ENCODE results near the gene LCOR.

LCOR gene

GRCh38 chr10:97019213-97019844 lies 187.2 kb downstream of the LCOR start:
- Histone ChIP-seq H3K36me3 (ENCODE audit: control insufficient read depth, low read depth, low read length) (no peaks in the 10 kb centered on the region), H3K27me3 (ENCODE audit: control insufficient read depth, insufficient read depth, low read length) (no peaks in the 10 kb centered on the region), H3K4me3 (ENCODE audit: low read length) (no peak overlapping the region), H3K9me3 (ENCODE audit: control insufficient read depth, low read depth, low read length) (no peaks in the 10 kb centered on the region), H3K9ac (ENCODE audit: low read length) (no peak overlapping the region), H3K4me1 (ENCODE audit: control insufficient read depth, low read depth, low read length) (peaks cover 7% of the 10 kb centered on the region), H3K27ac (ENCODE audit: low read length) (no peak overlapping the region)

GRCh38 chr10:97020452-97021400 lies 188.6 kb downstream of the LCOR start:
- peaks cover 7% of the 10 kb centered on the region for H3K4me1 ChIP-seq (ENCODE audit: control insufficient read depth, low read depth, low read length)
- no peak overlapping the region for H3K4me3 ChIP-seq (ENCODE audit: low read length)
- H3K27me3 ChIP-seq (ENCODE audit: control insufficient read depth, insufficient read depth, low read length) = no peaks in the 10 kb centered on the region
- H3K36me3 ChIP-seq (ENCODE audit: control insufficient read depth, low read depth, low read length) = no peaks in the 10 kb centered on the region
- H3K9ac ChIP-seq (ENCODE audit: low read length) = no peak overlapping the region
- no peak overlapping the region for H3K27ac ChIP-seq (ENCODE audit: low read length)
- no peaks in the 10 kb centered on the region for H3K9me3 ChIP-seq (ENCODE audit: control insufficient read depth, low read depth, low read length)

GRCh38 chr10:97022616-97023015 lies 190.5 kb downstream of the LCOR start:
- H3K27me3 ChIP-seq (ENCODE audit: control insufficient read depth, insufficient read depth, low read length) = no peaks in the 10 kb centered on the region
- no peak overlapping the region for H3K9ac ChIP-seq (ENCODE audit: low read length)
- no peaks in the 10 kb centered on the region for H3K9me3 ChIP-seq (ENCODE audit: control insufficient read depth, low read depth, low read length)
- H3K4me3 ChIP-seq (ENCODE audit: low read length) = no peak overlapping the region
- no peaks in the 10 kb centered on the region for H3K36me3 ChIP-seq (ENCODE audit: control insufficient read depth, low read depth, low read length)
- H3K4me1 ChIP-seq (ENCODE audit: control insufficient read depth, low read depth, low read length) = peaks cover 7% of the 10 kb centered on the region
- H3K27ac ChIP-seq (ENCODE audit: low read length) = no peak overlapping the region

GRCh38 chr10:97023401-97024167 lies 191.5 kb downstream of the LCOR start:
- no peak overlapping the region for H3K27ac ChIP-seq (ENCODE audit: low read length)
- no peak overlapping the region for H3K9ac ChIP-seq (ENCODE audit: low read length)
- H3K4me1 ChIP-seq (ENCODE audit: control insufficient read depth, low read depth, low read length) = peaks cover 7% of the 10 kb centered on the region
- H3K4me3 ChIP-seq (ENCODE audit: low read length) = no peak overlapping the region
- H3K27me3 ChIP-seq (ENCODE audit: control insufficient read depth, insufficient read depth, low read length) = no peaks in the 10 kb centered on the region
- no peaks in the 10 kb centered on the region for H3K36me3 ChIP-seq (ENCODE audit: control insufficient read depth, low read depth, low read length)
- no peaks in the 10 kb centered on the region for H3K9me3 ChIP-seq (ENCODE audit: control insufficient read depth, low read depth, low read length)

- H3K27ac ChIP-seq (ENCODE audit: low read length) = no peak overlapping the region
- H3K9me3 ChIP-seq (ENCODE audit: control insufficient read depth, low read depth, low read length) = no peaks in the 10 kb centered on the region
- H3K4me3 ChIP-seq (ENCODE audit: low read length) = no peak overlapping the region
- H3K36me3 ChIP-seq (ENCODE audit: control insufficient read depth, low read depth, low read length) = no peaks in the 10 kb centered on the region
- H3K27me3 ChIP-seq (ENCODE audit: control insufficient read depth, insufficient read depth, low read length) = no peaks in the 10 kb centered on the region
- H3K9ac ChIP-seq (ENCODE audit: low read length) = no peak overlapping the region
- H3K4me1 ChIP-seq (ENCODE audit: control insufficient read depth, low read depth, low read length) = peaks cover 7% of the 10 kb centered on the region
Measured at GRCh38 chr10:97024168-97025073, 192.3 kb downstream of the LCOR start.

- Histone ChIP-seq H3K36me3 (ENCODE audit: control insufficient read depth, low read depth, low read length) (no peaks in the 10 kb centered on the region), H3K4me1 (ENCODE audit: control insufficient read depth, low read depth, low read length) (peaks cover 4% of the 10 kb centered on the region), H3K27me3 (ENCODE audit: control insufficient read depth, insufficient read depth, low read length) (no peaks in the 10 kb centered on the region), H3K9me3 (ENCODE audit: control insufficient read depth, low read depth, low read length) (no peaks in the 10 kb centered on the region), H3K9ac (ENCODE audit: low read length) (no peak overlapping the region), H3K27ac (ENCODE audit: low read length) (no peak overlapping the region), H3K4me3 (ENCODE audit: low read length) (no peak overlapping the region)
Measured at GRCh38 chr10:97025613-97026242, 193.6 kb downstream of the LCOR start.

GRCh38 chr10:97028126-97028831 lies 196.2 kb downstream of the LCOR start:
- H3K4me3 ChIP-seq (ENCODE audit: low read length) = no peak overlapping the region

GRCh38 chr10:97028832-97029178 lies 196.7 kb downstream of the LCOR start:
- no peaks in the 10 kb centered on the region for H3K27me3 ChIP-seq (ENCODE audit: control insufficient read depth, insufficient read depth, low read length)
- no peak overlapping the region for H3K4me3 ChIP-seq (ENCODE audit: low read length)
- no peaks in the 10 kb centered on the region for H3K9me3 ChIP-seq (ENCODE audit: control insufficient read depth, low read depth, low read length)
- H3K9ac ChIP-seq (ENCODE audit: low read length) = no peak overlapping the region
- H3K4me1 ChIP-seq (ENCODE audit: control insufficient read depth, low read depth, low read length) = peaks cover 16% of the 10 kb centered on the region
- no peaks in the 10 kb centered on the region for H3K36me3 ChIP-seq (ENCODE audit: control insufficient read depth, low read depth, low read length)
- no peak overlapping the region for H3K27ac ChIP-seq (ENCODE audit: low read length)

More at GRCh38 chr10:97028126-97028831, 196.2 kb downstream of the LCOR start:
- Histone ChIP-seq H3K9ac (ENCODE audit: low read length) (no peak overlapping the region), H3K27ac (ENCODE audit: low read length) (no peak overlapping the region), H3K9me3 (ENCODE audit: control insufficient read depth, low read depth, low read length) (no peaks in the 10 kb centered on the region), H3K36me3 (ENCODE audit: control insufficient read depth, low read depth, low read length) (no peaks in the 10 kb centered on the region), H3K4me1 (ENCODE audit: control insufficient read depth, low read depth, low read length) (peaks cover 15% of the 10 kb centered on the region), H3K27me3 (ENCODE audit: control insufficient read depth, insufficient read depth, low read length) (no peaks in the 10 kb centered on the region)

- no peak overlapping the region for H3K27ac ChIP-seq (ENCODE audit: low read length)
- no peak overlapping the region for H3K4me3 ChIP-seq (ENCODE audit: low read length)
- H3K27me3 ChIP-seq (ENCODE audit: control insufficient read depth, insufficient read depth, low read length) = no peaks in the 10 kb centered on the region
- no peak overlapping the region for H3K9ac ChIP-seq (ENCODE audit: low read length)
- no peaks in the 10 kb centered on the region for H3K9me3 ChIP-seq (ENCODE audit: control insufficient read depth, low read depth, low read length)
- H3K4me1 ChIP-seq (ENCODE audit: control insufficient read depth, low read depth, low read length) = peaks cover 16% of the 10 kb centered on the region
- no peaks in the 10 kb centered on the region for H3K36me3 ChIP-seq (ENCODE audit: control insufficient read depth, low read depth, low read length)
Measured at GRCh38 chr10:97029271-97029670, 197.2 kb downstream of the LCOR start.

GRCh38 chr10:97030894-97031293 lies 198.8 kb downstream of the LCOR start:
- Histone ChIP-seq H3K27ac (ENCODE audit: low read length) (no peak overlapping the region), H3K9me3 (ENCODE audit: control insufficient read depth, low read depth, low read length) (no peaks in the 10 kb centered on the region), H3K4me1 (ENCODE audit: control insufficient read depth, low read depth, low read length) (peaks cover 16% of the 10 kb centered on the region), H3K27me3 (ENCODE audit: control insufficient read depth, insufficient read depth, low read length) (no peaks in the 10 kb centered on the region), H3K4me3 (ENCODE audit: low read length) (no peak overlapping the region), H3K36me3 (ENCODE audit: control insufficient read depth, low read depth, low read length) (no peaks in the 10 kb centered on the region), H3K9ac (ENCODE audit: low read length) (no peak overlapping the region)
